SK-N-MC (cell line): ENCODE data around the gene GLT8D1.

Experiments used
- DNase-seq: peaks from one replicate; pipeline ENCODE4 v3.0.0-alpha.2; 2011; ENCODE audit warnings: low read depth, low spot score
- H3K27ac ChIP-seq: fragments of 200-600 bp; sonication (generic); 2 replicates; pipeline ENCODE4 v1.5.1; 2016; ENCODE audit warnings: mixed run types
- H3K36me3 ChIP-seq: fragments of 200-600 bp; sonication (generic); 2 replicates; pipeline ENCODE4 v1.6.1; 2017; ENCODE audit warnings: antibody characterized with exemption, low read length, mixed read lengths; ENCODE audit not compliant: insufficient read depth
- H3K4me3 ChIP-seq: fragments of 200-600 bp; sonication (generic); 2 replicates; pipeline ENCODE4 v1.5.1; 2016
- H3K9ac ChIP-seq: fragments of 200-600 bp; sonication (generic); 2 replicates; pipeline ENCODE4 v1.8.0; 2017; ENCODE audit warnings: mixed run types, mixed read lengths; ENCODE audit not compliant: insufficient read length
- H3K9me3 ChIP-seq: fragments of 200-600 bp; sonication (generic); 2 replicates; pipeline ENCODE4 v1.6.1; 2017; ENCODE audit warnings: low read depth, mild to moderate bottlenecking, antibody characterized with exemption, low read length, moderate library complexity, mixed read lengths
- EZH2 ChIP-seq: fragments of 200-600 bp; sonication (generic); IDR thresholded peaks from one replicate; pipeline ENCODE4 v1.6.1; 2017; ENCODE audit warnings: antibody characterized with exemption
- FOXP2 ChIP-seq: optimal IDR thresholded peaks from 2 replicates; pipeline ENCODE3; 2011; ENCODE audit warnings: mild to moderate bottlenecking, moderate library complexity; ENCODE audit not compliant: insufficient read depth; ENCODE audit errors: extremely low read length, control extremely low read depth
- POLR2AphosphoS5 ChIP-seq: IDR thresholded peaks from 2 replicates; pipeline ENCODE4 v1.6.1; 2012; ENCODE audit warnings: mild to moderate bottlenecking, low read depth, low read length, borderline replicate concordance

Gene GLT8D1

DNA sequence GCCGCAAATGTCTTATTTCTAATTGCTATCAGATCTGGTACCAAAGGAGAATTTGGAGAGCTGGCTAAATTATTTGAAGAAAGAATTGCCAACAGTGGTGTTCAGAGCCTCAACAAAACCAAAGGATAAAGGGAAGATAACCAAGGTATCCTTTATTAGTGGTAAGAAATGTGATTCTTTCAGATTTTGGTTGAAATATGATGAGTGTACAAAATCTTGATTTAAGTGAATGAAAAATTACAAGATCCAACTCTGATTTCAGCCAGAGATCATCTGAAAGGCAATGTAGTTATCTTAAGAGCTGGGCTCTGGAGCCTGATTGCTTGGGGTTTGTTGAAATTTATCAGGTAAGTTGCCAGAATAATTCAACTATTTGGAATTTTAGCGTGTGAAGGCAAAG lies 15.0 kb downstream of the GLT8D1 start:
- TF ChIP-seq POLR2AphosphoS5 (no peak; the same call in 1 of the 2 replicates), FOXP2 (no peak)
- Histone ChIP-seq H3K27ac (peak overlapping the region; percentile 13; the same call in 1 of the 2 replicates), H3K4me3 (no peak overlapping the region), H3K9ac (no peak overlapping the region), H3K36me3 (peaks cover 86% of the 10 kb centered on the region), H3K9me3 (no peaks in the 10 kb centered on the region)
- no peak for DNase-seq

DNA sequence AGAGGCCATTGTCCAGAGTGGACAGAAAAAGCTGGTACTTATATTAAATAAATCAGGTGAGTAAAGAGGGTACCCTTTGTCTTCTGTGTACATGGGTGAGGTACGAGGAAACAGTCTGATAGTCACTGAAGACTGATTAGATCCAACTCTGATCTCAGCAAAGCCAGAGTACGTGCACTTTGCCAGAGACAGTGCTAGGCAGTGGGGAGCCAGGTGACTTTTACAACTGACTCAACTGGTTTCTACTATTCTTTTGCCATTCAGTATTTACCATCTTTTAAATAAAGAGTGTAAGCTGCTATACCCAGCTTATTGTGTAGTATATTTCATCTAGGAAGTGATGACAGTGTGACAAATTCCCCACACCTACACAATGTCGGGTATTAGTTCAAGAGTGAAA lies 16.4 kb downstream of the GLT8D1 start:
- TF ChIP-seq FOXP2, result no peak
- no peak for TF ChIP-seq EZH2
- TF ChIP-seq POLR2AphosphoS5, result no peak
- no peak overlapping the region for H3K9ac ChIP-seq
- DNase-seq, result no peak
- H3K9me3 ChIP-seq, result no peaks in the 10 kb centered on the region
- peak overlapping the region; percentile 50; the same call in 1 of the 2 replicates for H3K27ac ChIP-seq
- H3K36me3 ChIP-seq, result peaks cover 73% of the 10 kb centered on the region
- no peak overlapping the region for H3K4me3 ChIP-seq

DNA sequence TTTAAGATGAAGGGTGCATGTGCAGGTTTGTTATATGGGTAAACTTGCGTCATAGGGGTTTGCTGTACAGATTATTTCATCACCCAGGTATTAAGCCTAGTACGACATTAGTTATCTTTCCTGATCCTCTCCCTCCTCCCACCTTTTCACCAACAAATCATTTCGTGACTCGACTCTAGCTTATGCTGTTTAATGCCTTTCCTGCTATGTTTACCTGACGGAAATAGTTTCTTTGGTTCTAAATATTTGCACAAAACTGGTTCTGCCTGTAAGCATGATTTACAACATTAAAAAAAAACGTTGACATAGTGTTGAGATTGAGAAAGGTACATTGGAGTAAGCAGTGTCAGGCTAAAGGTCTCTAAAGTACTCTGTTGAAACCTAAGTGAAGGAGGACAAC lies 17.3 kb downstream of the GLT8D1 start:
- no peak for DNase-seq
- no peak overlapping the region for H3K9ac ChIP-seq
- H3K4me3 ChIP-seq, result no peak overlapping the region
- H3K9me3 ChIP-seq, result no peaks in the 10 kb centered on the region
- TF ChIP-seq EZH2, result no peak
- TF ChIP-seq FOXP2, result no peak
- no peak for TF ChIP-seq POLR2AphosphoS5
- H3K36me3 ChIP-seq, result peaks cover 66% of the 10 kb centered on the region
- H3K27ac ChIP-seq, result peak overlapping the region; percentile 19; the same call in 1 of the 2 replicates

DNA sequence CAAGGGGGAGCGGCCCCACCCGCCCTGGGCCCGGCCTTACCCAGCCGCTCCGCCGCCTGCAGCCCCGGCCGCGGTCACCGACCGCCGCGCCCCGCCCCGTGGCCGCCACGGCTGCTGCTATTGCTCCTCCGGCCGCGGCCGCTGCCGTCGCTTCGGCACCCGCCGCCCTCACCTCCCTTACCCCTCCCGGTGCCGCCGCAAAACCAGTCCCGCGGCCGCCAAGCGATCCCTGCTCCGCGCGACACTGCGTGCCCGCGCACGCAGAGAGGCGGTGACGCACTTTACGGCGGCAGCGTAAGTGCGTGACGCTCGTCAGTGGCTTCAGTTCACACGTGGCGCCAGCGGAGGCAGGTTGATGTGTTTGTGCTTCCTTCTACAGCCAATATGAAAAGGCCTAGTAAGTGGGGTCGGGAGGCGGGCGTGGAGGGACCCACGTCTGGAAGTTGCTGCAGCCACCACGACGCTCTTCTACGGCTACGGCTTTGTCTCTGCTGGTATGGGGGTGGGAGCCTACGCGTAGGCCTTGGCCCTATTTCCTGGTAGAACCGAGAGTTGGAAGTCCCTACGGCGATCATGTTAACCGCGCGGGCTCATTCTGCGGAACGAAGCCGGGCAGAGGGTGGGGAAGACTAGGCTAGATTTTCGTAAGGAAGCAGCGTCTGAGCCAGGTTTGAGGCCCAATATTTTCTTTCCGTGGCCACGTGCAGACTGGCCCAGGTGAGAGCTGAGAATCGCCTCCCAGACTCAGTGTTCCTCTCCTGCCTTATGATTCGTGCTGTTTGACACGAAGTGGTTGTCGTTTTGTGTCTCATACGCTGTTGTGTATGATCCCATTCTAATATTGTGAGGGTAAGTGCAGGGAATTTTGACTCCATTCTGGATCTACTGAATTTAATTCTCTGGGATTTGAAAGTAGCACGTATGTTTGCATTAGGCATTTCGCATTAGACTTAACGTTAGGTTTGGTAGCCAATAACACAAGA lies 19.6 kb downstream of the GLT8D1 start, which contains the start of the genes GNL3 and PBRM1:
Gene GNL3 (plus strand): TSS at position 324 of the 983 bp plus-strand sequence. CDS start 61 bp downstream, at position 385.
Gene PBRM1 (minus strand): TSS at position 205 of the 983 bp plus-strand sequence.
- Histone ChIP-seq H3K9ac (peak within 1 kb of the TSS; percentile 96), H3K9me3 (no peaks in the 10 kb centered on the region), H3K36me3 (peaks cover 50% of the 10 kb centered on the region), H3K4me3 (peak within 1 kb of the TSS; percentile 89), H3K27ac (peak within 1 kb of the TSS; percentile 46; the same call in 1 of the 2 replicates)
- DNase-seq, result peak; percentile 56
- TF ChIP-seq POLR2AphosphoS5 (peak; percentile 97), EZH2 (no peak), FOXP2 (no peak)

DNA sequence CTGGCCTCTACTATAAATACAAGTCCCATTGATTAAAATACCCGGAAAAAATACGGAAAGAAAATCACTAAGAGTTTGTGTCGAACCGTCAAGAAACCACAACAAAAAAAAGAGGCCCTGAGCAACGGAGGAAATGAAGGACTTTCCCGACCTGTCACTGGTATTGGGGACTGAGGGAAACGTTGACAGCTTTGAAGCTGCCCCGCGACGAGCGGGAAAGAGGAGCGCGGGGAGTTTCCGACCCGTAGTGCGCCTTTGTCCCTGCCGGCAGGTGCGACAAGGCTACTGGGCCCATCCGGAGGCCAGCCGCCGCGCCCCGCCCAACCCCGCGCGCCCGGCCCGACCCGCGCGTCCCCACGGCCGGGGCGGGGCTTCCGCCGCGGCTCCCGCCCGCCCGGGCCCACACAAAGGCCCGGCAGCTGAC lies 20.3 kb downstream of the GLT8D1 start:
- peaks cover 45% of the 10 kb centered on the region for H3K36me3 ChIP-seq
- peak overlapping the region; percentile 89 for H3K4me3 ChIP-seq
- TF ChIP-seq FOXP2, result no peak
- TF ChIP-seq EZH2, result no peak
- no peak for TF ChIP-seq POLR2AphosphoS5

DNA sequence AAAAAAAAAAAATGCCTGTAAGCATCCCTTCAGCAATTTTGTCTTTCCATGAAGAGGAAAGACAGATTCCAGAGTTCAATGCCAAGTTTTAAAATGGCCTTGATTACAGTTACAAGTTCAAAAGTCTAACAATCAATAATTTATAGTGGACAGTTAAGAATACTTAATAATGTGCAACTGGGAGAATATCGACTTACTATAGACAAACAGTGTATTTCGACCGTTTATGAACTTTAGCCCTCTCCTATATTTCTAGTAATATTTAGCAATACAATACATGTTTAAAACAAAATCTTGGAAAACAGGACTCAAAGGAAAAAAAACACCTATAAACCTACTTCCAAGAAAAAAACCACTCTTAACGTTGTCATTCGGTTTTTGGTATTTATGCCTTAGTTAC lies 21.4 kb downstream of the GLT8D1 start:
- peak overlapping the region; percentile 96 for H3K9ac ChIP-seq
- H3K27ac ChIP-seq, result no peak overlapping the region
- no peaks in the 10 kb centered on the region for H3K9me3 ChIP-seq
- DNase-seq, result no peak
- H3K36me3 ChIP-seq, result peaks cover 44% of the 10 kb centered on the region
- peak overlapping the region; percentile 82 for H3K4me3 ChIP-seq
- TF ChIP-seq FOXP2 (no peak), EZH2 (no peak), POLR2AphosphoS5 (no peak)

More for the DNA sequence above, 20.3 kb downstream of the GLT8D1 start:
- no peak for DNase-seq
- no peaks in the 10 kb centered on the region for H3K9me3 ChIP-seq
- peak overlapping the region; percentile 46; the same call in 1 of the 2 replicates for H3K27ac ChIP-seq
- H3K9ac ChIP-seq, result peak overlapping the region; percentile 96

DNA sequence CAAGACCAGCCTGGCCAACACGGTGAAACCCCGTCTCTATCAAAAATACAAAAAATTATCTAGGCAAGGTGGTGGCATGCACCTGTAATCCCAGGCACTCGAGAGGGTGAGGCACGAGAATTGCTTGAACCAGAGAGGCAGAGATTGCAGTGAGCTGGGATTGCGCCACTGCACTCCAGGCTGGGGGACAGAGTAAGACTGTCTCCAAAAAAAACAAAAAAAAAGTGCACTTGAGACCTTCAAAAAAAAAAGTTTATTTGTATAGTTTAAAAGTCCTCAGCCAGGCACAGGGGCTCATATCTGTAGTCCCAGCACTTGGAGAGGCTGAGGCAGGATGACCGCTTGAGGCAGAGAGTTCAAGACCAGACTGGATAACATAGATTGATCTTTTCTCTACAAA lies 22.0 kb downstream of the GLT8D1 start:
- H3K9me3 ChIP-seq, result no peaks in the 10 kb centered on the region
- no peak overlapping the region for H3K27ac ChIP-seq
- DNase-seq, result no peak
- H3K4me3 ChIP-seq, result peak overlapping the region; percentile 82; the same call in 1 of the 2 replicates
- peak overlapping the region; percentile 96 for H3K9ac ChIP-seq
- peaks cover 44% of the 10 kb centered on the region for H3K36me3 ChIP-seq
- TF ChIP-seq FOXP2 (no peak), EZH2 (no peak), POLR2AphosphoS5 (no peak)

DNA sequence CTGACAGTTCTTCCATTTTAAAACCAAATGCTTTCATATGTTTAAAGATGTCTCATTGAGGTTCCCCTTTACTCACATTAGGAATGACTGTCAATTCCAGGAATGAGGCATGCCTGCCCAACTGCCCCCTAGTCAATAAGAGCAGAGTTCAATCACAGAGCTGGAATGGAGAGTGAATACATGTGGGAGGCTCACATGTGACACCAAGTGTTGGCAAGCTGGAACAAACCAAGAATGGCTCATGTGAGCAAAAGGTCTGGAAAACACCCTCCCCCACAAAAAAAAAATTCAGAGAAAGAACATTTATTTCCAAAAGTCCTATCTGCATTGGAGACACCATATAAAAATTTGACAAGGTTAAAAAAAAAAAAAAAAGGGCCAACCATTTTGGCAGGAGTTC lies 23.6 kb downstream of the GLT8D1 start:
- peak overlapping the region; percentile 62 for H3K27ac ChIP-seq
- H3K9me3 ChIP-seq, result no peaks in the 10 kb centered on the region

More for the DNA sequence above, 23.6 kb downstream of the GLT8D1 start:
- no peak for TF ChIP-seq EZH2
- no peak for TF ChIP-seq FOXP2
- no peak for TF ChIP-seq POLR2AphosphoS5
- Histone ChIP-seq H3K4me3 (no peak overlapping the region), H3K9ac (peak overlapping the region; percentile 57), H3K36me3 (peaks cover 39% of the 10 kb centered on the region)
- DNase-seq, result no peak
